Hepatic stellate cell (primary cell): Measurements from ENCODE around the gene SMCO2.

ENCODE experiments used
- DNase-seq: peaks from one replicate; pipeline ENCODE4 v3.0.0; 2011; ENCODE audit warnings: low spot score

SMCO2 gene

DNA sequence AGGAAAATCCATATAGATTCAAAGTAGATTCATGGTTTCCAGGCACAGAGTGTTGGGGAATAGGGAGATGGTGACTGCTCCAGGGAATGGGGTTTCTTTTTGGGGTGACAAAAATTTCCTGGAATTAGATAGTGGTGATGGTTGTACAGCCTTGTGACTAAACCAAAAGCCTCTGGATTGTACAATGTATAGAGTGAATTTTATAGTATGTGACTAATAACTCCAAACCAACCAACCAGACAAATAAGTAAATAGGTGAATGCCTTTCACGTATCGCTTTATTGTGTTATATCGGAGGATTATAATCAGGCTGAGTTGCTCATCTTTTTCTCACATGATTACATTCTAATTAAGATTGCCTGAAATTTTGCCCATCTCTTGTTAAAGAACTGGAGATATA is 52.8 kb downstream of the SMCO2 start:
- DNase-seq, result no peak

DNA sequence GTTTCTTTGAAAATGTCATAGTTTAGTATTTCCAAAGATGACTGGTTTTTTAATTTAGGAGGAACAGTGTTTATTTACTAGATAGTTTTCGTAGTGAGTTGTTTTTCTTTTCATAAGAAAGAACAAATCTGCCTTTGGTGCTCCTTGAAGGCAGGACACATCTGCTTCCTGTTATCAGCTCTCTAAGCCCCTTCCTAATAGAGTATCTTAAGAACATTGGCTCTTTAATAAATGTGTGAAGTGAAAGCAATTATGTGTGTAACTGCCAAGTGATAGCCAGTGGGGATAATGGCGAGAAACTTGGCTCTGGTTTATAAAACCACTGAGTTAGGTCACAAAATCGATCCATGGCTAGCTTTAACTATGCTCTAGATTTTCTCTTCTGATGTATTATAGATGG is 54.0 kb downstream of the SMCO2 start:
- no peak for DNase-seq

DNA sequence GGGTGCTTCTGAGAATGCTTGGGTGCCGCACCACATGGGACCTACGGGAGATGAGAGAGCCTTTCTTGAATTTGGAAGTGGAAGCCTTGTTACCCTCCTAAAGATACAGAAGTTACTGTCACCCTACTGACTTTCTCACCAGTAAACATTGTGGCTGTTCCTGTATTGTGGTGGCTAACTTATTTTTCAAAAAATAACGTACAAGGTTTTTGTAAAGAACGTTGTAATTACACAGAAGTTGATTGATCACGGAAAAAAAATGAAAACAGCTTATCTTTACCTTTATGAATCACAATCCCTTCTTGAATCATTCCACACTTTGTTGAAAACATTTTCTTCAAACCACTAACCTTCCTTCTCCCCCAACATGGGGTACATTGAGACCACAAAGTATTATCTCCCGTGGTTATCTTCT is 55.5 kb downstream of the SMCO2 start:
- DNase-seq, result no peak

DNA sequence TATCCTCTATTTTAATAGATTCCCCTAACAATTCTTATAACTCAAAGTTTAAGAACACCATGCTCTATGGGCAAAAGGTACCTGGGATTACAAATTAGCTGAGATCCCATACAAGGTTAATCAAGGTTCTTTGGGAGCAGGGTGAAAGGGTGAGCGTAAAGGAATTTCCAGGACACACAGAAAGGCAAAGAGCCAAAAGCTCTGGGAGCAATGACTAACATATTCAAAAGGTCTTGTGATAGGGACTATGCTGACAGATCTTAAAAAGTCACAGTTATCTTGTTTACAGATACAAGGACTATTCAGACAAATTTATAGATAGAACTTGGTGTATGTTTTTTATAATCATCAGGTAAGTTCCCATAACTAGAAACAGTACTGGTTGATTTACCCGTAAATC is 58.0 kb downstream of the SMCO2 start:
- DNase-seq, result no peak

DNA sequence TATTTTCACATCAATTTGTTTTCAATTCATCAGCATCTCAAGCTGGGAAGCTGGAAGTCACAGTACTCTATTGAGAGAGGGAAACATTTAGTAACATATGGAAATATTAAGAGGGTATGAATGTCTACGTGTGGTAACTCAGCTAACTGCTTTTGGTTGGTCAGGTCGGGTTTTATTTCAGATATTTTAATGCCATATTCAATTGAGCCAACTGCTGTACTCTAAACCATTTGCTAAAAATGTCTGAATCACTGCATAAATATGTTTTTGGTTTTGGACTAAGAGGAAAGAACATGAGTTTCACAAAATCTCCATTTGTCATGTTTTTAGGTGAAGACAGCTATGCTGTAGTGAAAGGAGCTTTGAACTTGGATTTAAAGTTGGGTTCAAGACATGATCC is 58.6 kb downstream of the SMCO2 start:
- peak; percentile 35 for DNase-seq

DNA sequence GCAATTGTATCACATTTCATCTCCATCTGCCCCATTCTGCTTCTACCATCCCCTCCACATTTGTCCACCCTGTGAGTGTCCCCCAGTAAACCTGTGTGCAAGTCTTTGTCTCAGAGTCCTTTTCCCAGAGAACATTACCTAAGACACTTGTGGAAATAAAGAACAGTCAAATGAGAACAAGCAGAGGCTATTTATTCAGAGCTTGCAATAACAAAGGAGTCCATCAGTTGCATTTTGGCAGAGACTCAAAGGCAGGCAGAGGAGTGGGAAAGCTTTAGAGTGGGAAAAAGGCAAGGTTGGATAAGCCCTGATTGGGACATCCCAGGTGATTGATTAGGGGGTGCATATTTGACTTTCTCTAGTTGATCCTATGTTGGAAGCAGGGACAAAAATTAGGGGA is 59.2 kb downstream of the SMCO2 start:
- DNase-seq, result no peak

DNA sequence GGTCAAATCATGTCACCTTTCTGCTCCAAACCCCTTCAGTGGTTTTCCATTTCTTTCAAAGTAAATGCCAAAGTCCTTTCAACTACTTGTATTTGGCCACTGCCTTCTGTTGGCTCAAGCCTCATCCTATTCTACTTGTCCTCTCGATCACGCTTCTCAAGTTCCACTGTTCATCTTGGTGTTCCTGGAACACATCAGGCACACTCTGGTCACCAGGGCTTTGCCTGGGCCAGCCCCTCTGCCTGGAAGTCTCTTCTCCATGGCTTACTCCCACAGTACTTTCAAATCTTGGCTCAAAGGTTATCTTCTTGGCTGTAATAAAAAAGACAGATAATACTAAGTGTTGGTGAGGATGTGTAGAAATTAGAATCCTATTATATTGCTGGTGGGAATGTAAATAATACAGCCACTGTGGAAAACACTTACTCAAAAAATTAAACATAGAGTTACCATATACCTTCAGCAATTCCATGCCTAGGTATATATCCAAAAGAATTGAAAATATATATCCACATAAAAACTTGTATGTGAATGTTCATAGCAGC is 60.2 kb downstream of the SMCO2 start:
- DNase-seq, result no peak

DNA sequence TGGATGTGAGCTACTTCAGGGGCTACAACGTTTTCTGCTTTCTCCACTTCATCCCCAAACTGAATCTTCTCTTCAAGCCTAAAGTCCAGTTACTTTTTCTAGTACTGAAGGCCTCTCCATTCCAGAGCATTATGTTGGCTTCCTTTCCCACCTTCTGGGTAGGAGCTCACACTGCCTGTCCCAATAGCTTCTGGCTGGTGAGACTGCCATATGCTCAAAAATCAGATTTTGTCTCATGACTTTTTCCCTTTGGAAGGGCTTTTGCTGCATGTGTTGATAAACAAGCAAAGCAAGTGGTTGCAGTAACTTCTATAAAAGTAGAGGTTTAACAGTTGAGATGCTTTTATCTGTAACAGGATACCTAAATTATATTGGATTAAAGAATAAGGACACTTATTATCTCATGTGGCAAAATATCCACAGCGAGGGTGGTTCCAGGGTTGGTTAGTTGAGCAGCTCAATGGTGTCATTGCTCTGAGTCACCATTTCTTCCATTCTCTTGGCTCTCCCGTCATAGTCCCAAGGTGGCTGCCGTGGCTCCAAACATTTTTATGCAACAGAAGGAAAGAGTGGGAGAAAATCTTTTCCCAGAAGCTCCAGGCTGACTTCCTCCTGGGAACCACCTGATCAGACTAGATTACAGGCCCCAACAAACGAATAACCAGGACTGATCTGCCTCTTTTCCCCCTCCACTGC is 62.3 kb downstream of the SMCO2 start:
- no peak for DNase-seq

DNA sequence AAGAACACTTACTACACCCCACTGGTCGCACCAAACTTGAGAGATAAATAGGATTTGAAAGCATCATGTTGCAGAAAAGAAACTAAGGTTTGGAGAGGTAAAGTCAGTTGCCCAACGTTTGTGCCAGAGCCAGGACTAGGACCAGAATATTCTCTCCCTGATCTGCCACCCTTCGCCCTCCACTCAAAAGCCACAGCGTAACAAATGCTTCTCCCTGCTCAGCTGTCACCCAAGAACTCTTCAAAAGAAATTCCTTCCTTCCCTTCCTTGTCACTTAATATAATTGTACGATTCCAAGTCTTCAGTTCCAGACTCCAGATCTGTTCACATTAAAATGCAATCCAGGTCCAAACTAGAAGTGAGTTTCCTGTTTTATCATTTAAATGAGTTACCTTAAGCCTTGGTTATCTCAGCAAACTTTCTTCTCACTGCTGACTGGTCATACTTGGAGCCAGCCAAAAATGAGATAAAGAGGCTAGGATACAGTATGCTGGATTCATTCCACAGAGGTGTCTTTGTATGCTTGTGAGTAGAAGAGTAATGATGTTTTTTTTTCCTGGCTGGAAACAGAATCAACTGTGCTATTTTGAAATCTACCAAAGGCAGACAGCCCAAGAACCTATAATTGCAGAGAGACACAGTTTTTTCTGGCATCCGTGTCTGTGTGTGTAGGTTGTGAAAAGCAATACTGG is 64.6 kb downstream of the SMCO2 start:
- DNase-seq, result no peak

DNA sequence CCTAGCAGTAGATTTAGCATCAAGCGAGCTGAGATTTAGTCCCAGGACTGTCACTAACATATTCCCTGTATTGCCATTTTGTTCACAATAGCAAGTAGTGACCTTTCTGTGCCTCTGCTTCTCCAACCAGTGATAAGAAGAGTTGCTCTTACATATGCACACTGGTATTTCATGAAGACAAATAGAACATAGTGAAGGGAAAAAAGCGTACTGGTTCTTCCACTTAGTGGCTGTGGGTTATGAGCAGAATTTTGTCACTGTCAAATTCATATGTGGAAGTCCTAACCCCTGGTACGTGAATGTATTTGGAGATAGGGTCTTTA is 65.1 kb downstream of the SMCO2 start:
- no peak for DNase-seq

DNA sequence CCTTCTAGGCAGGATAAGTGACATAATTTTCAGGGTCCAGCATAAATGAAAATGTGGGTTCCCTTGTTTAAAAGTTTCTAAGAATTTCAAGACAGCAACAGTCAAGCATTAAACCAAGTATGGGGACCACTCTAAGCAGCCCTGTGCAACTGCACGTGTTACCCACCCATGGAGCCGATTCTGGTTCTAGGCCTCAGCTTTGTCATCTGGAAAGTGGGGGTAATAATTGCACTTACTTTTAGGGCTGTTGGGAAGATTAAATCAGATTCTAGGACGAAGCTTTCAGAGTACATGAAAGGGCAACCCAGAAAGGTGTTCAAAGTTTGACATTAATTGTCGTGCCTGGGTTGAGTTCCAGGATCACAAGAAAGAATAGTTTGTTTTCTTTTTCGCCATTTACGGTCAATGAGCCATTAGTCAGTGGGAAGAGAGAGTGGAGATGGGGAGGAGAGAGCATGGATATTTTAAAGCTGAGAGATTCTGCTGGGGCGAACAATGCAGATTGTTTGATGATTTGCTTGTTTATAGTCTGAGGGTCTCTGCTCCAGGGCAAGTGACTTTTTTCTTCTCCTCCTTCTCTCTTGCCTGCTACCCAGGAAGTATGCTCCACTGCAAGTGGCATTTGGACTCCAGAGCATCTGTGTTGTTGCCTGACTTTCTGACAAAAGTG is 66.8 kb downstream of the SMCO2 start:
- no peak for DNase-seq

DNA sequence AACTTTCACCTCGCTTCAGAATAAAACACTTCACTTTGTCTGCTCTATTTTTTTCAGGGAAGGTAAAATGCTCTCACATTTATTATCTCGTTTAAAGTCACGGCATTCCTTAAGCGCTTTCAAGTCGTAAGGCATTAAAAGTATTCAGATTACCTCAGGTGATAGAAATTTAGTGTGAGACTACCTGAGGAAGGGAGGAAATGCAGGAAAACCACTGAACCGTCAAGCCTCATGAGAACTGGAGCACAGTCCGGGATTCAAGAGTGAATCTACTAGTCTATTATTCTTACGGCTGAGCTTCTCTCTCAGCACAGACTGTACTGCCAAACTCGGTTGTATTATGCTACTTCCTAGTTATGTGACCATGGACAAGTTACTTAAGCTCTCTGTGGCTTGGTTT is 69.1 kb downstream of the SMCO2 start:
- no peak for DNase-seq

DNA sequence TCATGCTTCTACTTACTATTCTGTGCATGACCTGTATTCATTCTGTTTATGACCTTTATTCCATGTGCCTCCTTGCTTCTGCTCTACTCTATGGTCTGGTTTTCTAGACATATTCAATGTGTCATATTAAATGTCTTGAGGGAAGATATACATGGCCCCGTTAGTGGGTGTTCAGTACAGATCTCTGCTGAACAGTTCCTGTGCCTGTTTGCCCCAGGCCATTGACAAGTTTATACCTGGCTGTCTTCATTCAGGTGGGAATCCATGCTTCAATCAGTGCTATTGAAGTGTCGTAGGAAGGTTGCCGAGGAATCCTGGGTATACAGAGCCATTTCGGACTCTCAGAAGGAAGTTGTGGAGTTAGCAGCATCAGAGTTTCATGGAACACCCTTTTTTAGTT is 70.1 kb downstream of the SMCO2 start:
- no peak for DNase-seq

DNA sequence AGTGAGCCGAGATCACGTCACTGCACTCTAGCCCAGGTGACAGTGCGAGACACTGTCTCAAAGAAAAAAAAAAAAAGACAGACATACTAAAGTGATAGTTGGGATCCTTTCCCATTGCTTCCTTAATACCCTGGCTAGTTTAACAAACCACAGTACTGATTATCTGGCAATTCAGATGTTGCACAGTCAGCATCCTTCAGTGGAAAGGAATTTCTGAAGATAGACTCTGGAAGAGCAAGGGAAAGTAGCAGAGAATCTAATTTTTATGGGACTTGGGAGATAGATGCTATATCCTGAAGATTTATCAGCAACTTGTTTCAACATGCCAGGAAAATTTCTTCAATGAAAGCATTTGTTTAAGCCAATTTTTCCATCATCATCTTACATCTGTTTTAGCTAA is 71.0 kb downstream of the SMCO2 start:
- DNase-seq, result no peak

DNA sequence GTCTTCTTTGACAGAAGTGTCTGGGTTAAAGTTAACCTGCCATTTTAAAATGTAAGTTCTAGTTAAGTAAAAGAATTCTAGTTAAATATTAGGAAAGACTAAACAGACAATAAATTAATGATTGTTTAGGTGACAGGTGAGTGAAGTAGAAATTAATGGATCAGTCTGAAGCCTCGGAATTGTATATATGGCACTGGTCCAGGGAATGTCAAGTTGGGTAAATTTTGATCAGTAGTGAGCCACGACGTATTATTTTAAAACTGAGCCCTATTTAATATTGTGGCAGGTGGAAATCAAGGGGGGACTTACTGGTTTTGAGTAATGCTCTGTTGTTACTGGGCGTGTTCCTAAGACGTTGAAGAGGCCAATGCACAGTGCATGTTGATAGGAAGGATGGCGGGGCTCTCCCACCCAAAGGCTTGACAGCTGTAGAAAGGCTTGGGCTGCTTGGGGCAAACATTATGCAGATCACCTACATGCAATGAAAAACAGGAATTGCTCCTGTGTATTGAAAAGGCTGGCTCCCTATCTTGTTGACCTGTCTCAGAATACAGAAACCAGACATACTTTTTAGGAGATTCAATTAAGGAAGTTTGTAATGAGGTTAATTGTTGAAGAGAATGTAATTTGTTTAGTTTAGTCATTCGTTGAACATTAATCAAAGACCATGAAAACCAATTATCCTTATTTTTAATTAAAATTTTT is 71.6 kb downstream of the SMCO2 start:
- DNase-seq, result no peak

DNA sequence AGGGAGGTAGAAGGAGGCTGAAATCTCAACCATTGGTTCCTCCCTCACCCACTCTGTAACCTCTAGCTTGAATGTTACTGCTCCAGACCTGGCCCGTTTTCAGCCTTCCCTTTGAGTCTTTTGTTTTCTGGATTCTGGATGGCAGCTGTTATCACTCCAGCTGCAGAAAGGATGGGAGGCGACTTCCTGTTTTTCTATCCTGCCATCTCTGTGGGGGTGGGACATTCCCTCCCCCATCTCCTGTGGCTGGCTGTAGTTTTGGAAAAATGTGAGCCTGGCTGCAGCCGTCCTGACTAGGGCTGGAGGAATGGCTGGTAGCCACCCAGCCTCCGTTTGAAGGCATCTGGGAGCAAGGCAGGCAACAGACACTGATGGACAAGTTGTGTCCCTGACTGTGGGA is 74.5 kb downstream of the SMCO2 start:
- DNase-seq, result peak; percentile 65

DNA sequence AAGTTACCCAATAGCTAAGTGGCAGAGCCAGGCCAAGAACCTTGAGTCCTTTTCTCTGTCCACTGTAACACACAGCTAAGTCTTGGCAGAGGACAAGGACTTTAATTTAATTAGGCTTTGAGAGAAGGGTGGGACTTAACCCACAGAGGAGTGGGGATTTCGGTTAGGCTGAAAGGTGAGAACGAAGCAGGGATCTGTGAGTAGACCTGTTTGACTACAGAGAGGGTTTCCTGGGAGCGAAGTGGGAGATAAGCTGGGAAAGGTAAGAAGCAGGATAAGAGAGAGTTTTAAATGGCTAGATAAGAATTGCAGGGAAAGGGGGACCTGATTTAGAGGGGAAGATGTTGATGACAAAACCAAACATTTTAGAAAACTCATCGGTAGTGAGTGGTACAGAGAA is 75.4 kb downstream of the SMCO2 start:
- no peak for DNase-seq

DNA sequence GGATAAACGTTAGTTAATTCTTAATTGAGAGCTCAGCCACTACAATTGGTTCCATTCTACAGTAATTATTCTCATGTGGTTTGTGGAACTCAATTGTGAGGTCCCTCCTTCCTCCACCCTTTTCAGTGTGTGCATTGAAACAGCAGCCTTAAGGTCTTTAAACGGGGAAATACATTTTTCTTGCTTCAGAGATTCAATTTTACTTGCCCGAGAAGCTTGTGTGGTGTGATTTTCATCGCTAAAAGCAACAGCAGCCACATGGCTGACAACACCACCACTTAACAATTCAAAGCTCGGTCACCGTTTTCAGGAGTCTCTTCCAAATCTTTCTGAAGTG is 76.7 kb downstream of the SMCO2 start:
- DNase-seq, result no peak

DNA sequence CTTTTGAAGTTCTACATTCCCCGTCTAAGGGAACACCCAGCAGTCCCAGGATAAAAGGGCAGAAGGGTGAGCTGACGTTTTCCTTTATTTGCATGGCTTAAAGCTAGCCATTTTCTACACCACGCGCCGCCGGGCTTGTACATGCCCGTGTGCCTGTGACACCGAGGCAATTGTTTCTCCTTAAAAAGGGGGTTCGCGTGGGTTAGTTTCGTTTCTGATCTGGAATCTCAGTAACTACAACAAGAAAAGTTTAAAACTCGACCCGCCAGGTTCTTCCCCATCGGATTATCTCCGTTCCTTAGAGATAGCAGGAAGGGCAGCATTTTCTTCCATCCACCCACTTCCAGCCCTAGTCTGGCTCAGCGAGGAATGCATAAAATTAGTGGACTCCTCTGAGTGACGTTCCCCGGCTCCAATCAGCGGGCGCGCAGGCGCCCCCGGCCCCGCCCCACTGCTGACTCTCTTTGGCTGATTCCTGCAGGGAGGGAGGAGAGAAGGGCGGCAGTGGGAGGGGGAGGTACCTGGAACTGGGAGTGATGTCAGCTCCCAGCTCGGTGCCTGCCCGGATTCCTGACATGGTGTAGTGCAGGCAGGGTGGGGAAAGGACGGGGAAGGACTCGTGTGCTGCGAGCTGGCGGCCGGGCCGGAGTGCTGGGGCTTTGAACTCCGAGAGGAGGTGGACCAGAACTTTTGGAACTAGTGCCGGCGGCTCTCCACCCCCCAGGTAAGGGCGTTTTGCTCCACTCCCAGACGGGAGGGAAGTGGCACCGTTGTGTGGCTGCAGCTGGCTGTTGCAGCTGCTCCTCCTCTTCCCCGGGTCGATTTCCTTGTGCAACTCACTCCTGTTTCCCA is 77.3 kb downstream of the SMCO2 start, which contains the start of gene PPFIBP1:
Gene PPFIBP1, plus strand, starts transcription at position 565 of the 852 bp plus-strand sequence. CDS start 109,191 bp downstream, outside the sequence.
- DNase-seq, result peak; percentile 96

DNA sequence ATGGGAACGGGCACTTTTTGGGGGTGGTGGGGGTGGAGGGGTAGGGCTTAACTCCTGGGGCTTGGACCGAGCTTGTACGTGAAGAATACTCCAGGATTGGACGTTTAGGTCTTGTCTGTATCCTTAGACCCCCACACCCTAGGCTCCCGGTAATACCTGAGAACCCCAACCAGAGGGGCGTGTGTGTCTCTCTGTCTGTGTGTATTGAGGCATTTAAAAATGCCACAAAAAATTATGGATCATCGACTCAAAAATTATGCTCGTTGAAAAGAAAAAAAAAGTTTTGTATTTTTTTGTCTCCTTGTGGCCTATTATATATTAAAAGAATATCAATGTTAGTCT is 77.9 kb downstream of the SMCO2 start:
- DNase-seq, result no peak

DNA sequence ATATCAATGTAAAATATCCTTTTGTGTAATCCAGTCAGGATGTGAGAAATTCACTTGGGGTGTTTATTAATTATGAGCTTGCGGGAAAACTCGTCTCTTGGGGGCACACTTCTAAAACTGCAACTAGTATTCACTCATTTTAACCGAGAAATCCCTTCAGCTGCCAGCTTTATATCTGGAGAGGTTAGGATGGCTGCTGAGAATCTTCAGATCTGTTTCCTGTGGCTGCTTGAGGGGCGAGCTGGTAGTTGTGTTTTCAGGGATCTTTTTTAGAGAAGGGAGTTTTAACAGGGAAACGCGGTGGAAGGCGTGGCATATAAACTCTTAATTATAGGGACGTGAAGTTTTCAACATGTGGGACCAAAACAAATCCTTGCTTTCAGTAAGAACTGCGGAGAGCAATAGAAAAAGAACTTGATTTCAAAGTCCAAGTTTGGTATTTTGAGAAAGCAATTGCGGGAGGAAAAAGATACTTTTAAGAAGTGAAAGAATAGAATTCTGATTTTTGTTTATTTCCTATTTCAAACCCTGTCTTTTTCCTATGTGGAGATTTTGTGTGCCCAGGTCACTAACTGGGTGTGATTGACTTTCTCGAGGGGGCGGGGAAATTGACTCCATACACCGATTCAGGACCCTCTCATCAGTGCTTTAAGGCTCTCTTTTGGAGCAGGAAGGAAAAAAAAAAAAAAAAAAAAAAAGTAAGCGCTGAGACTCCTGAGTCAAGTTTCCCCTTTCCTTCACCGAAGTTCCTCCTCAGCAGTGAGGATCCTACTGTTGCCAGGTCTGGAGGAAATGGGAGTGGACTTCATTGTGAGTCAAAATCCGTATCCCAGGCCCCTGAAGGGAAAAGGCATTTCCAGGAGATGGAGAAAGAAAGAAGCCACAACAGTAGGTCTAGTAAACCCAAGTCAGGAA is 78.6 kb downstream of the SMCO2 start:
- DNase-seq, result peak; percentile 60
